Ovary (tissue), 3 donors: ENCODE data around the gene PTPRG.

Source experiments
- EP300 ChIP-seq: sonication (generic); formaldehyde crosslinking; IDR thresholded peaks from one replicate; pipeline ENCODE4 v1.6.1; 2017; ENCODE audit warnings: antibody characterized with exemption
- POLR2A ChIP-seq: fragments of 450-650 bp; IDR thresholded peaks from one replicate; pipeline ENCODE4 v1.6.1; 2017; ENCODE audit warnings: antibody characterized with exemption, mild to moderate bottlenecking, moderate library complexity
- TF ChIP-seq, protein P1 (sequence below), 3 donors: fragments of 450-650 bp in 2 of 3; fragments of 200-600 bp in 1 of 3; IDR thresholded peaks; one replicate each; pipeline versions ENCODE4 v1.5.1 to v1.8.0; 2016 to 2022; ENCODE audit warnings: antibody characterized with exemption in 3 of 3, mild to moderate bottlenecking in 1 of 3
- donor health status: DM: no; HTN: no; CAD: no.

GRCh38 chr3:61903931-61904657 lies 342.7 kb downstream of the PTPRG start:
- TF ChIP-seq, protein P1, sequence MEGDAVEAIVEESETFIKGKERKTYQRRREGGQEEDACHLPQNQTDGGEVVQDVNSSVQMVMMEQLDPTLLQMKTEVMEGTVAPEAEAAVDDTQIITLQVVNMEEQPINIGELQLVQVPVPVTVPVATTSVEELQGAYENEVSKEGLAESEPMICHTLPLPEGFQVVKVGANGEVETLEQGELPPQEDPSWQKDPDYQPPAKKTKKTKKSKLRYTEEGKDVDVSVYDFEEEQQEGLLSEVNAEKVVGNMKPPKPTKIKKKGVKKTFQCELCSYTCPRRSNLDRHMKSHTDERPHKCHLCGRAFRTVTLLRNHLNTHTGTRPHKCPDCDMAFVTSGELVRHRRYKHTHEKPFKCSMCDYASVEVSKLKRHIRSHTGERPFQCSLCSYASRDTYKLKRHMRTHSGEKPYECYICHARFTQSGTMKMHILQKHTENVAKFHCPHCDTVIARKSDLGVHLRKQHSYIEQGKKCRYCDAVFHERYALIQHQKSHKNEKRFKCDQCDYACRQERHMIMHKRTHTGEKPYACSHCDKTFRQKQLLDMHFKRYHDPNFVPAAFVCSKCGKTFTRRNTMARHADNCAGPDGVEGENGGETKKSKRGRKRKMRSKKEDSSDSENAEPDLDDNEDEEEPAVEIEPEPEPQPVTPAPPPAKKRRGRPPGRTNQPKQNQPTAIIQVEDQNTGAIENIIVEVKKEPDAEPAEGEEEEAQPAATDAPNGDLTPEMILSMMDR (IDR thresholded peaks at IDR 0.05) = no peak
- TF ChIP-seq EP300 = no peak
- no peak for TF ChIP-seq POLR2A
